Mesenchymal stem cell (in vitro differentiated cells and primary cell): Measurements from ENCODE around the gene IGFBP5.

Source experiments
- DNase-seq: peaks from one replicate; pipeline ENCODE4 v3.0.0-alpha.2; 2013
- H2AFZ ChIP-seq: one replicate; pipeline ENCODE4 v1.6.1; 2013; ENCODE audit warnings: low read depth, mild to moderate bottlenecking, control low read depth, inconsistent platforms, low read length, moderate library complexity
- H2AK5ac ChIP-seq: 2 replicates; pipeline ENCODE4 v1.6.1; 2013; ENCODE audit warnings: low read length, moderate library complexity, mild to moderate bottlenecking, inconsistent platforms; ENCODE audit not compliant: severe bottlenecking
- H2BK120ac ChIP-seq: one replicate; pipeline ENCODE4 v1.6.1; 2013; ENCODE audit warnings: low read depth, mild to moderate bottlenecking, inconsistent platforms, low read length, moderate library complexity
- H2BK12ac ChIP-seq, 2 experiments: one replicate each; pipeline ENCODE4 v1.6.1; 2013; ENCODE audit warnings: inconsistent platforms in 2 of 2, low read length in 2 of 2, mild to moderate bottlenecking in 2 of 2, moderate library complexity in 2 of 2, control low read depth in 1 of 2
- H2BK15ac ChIP-seq: one replicate; pipeline ENCODE4 v1.6.1; 2013; ENCODE audit warnings: mild to moderate bottlenecking, low read depth, inconsistent platforms; ENCODE audit not compliant: poor library complexity, severe bottlenecking
- H2BK5ac ChIP-seq: 2 replicates; pipeline ENCODE4 v1.6.1; 2013; ENCODE audit warnings: low read depth, mild to moderate bottlenecking, low read length, control low read depth, inconsistent platforms; ENCODE audit not compliant: poor library complexity, severe bottlenecking
- H3K14ac ChIP-seq, 2 experiments: one replicate each; pipeline ENCODE4 v1.6.1; 2013; ENCODE audit warnings: inconsistent platforms in 2 of 2, low read length in 2 of 2, control low read depth in 1 of 2, mild to moderate bottlenecking in 1 of 2, moderate library complexity in 1 of 2
- H3K18ac ChIP-seq, 2 experiments: one replicate each; pipeline ENCODE4 v1.6.1; 2013; ENCODE audit warnings: inconsistent platforms in 2 of 2, low read length in 2 of 2, control low read depth in 1 of 2, low read depth in 1 of 2, mild to moderate bottlenecking in 1 of 2
- H3K23ac ChIP-seq, 2 experiments: one replicate each; pipeline ENCODE4 v1.6.1; 2013; ENCODE audit warnings: inconsistent platforms in 2 of 2, low read length in 2 of 2, mild to moderate bottlenecking in 2 of 2, moderate library complexity in 2 of 2, control low read depth in 1 of 2
- H3K27ac ChIP-seq: 2 replicates; pipeline ENCODE4 v1.5.1; 2013; ENCODE audit warnings: mild to moderate bottlenecking, moderate library complexity, low read length, control low read depth, inconsistent platforms; ENCODE audit not compliant: poor library complexity, severe bottlenecking
- H3K27me3 ChIP-seq, 2 experiments: 2 replicates each; pipeline versions ENCODE4 v1.6.1 to v1.7.0; 2013; ENCODE audit warnings: low read length in 2 of 2, mild to moderate bottlenecking in 2 of 2, moderate library complexity in 2 of 2, control low read depth in 1 of 2, inconsistent platforms in 1 of 2; ENCODE audit not compliant: control insufficient read depth in 1 of 2, insufficient read depth in 1 of 2
- H3K36me3 ChIP-seq, 2 experiments: 2 replicates each; pipeline versions ENCODE4 v1.6.1 to v1.7.0; 2013; ENCODE audit warnings: low read length in 2 of 2, control low read depth in 1 of 2, inconsistent platforms in 1 of 2, low read depth in 1 of 2, mild to moderate bottlenecking in 1 of 2; ENCODE audit not compliant: insufficient read depth in 2 of 2, control insufficient read depth in 1 of 2
- H3K4ac ChIP-seq, 2 experiments: one replicate each; pipeline ENCODE4 v1.6.1; 2013; ENCODE audit warnings: inconsistent platforms in 2 of 2, low read length in 2 of 2, mild to moderate bottlenecking in 2 of 2, moderate library complexity in 2 of 2, control low read depth in 1 of 2, low read depth in 1 of 2
- H3K4me1 ChIP-seq: 2 replicates; pipeline ENCODE4 v1.6.1; 2013; ENCODE audit warnings: low read depth, low read length, control low read depth; ENCODE audit not compliant: control insufficient read depth, insufficient read depth
- H3K4me2 ChIP-seq: 2 replicates; pipeline ENCODE4 v1.6.1; 2013; ENCODE audit warnings: low read length, mild to moderate bottlenecking, inconsistent platforms; ENCODE audit not compliant: poor library complexity, severe bottlenecking
- H3K4me3 ChIP-seq, 2 experiments: 2 replicates each; pipeline versions ENCODE4 v1.5.1 to v1.7.0; 2013; ENCODE audit warnings: low read length in 2 of 2, mild to moderate bottlenecking in 2 of 2, control low read depth in 1 of 2, low read depth in 1 of 2; ENCODE audit not compliant: insufficient read depth in 1 of 2
- H3K79me1 ChIP-seq: replicated peaks from 2 replicates; pipeline ENCODE4 v1.6.1; 2013; ENCODE audit warnings: mild to moderate bottlenecking, control low read depth, low read length, inconsistent platforms; ENCODE audit not compliant: poor library complexity, severe bottlenecking
- H3K9ac ChIP-seq: 2 replicates; pipeline ENCODE4 v1.7.0; 2013; ENCODE audit warnings: mild to moderate bottlenecking, low read length, moderate library complexity
- H3K9me3 ChIP-seq: 2 replicates; pipeline ENCODE4 v1.7.0; 2013; ENCODE audit warnings: mild to moderate bottlenecking, low read length; ENCODE audit not compliant: control insufficient read depth
- H4K8ac ChIP-seq: one replicate; pipeline ENCODE4 v1.6.1; 2013; ENCODE audit warnings: inconsistent platforms, mild to moderate bottlenecking, low read length, moderate library complexity
- H4K91ac ChIP-seq: one replicate; pipeline ENCODE4 v1.6.1; 2013; ENCODE audit warnings: mild to moderate bottlenecking, low read length, inconsistent platforms
- WGBS: methylation state at CpG from one replicate; pipeline ENCODE4 v1.1.7; 2013; ENCODE audit warnings: mixed read lengths; 5-methylcytosine and 5-hydroxymethylcytosine counted together

Gene IGFBP5

DNA sequence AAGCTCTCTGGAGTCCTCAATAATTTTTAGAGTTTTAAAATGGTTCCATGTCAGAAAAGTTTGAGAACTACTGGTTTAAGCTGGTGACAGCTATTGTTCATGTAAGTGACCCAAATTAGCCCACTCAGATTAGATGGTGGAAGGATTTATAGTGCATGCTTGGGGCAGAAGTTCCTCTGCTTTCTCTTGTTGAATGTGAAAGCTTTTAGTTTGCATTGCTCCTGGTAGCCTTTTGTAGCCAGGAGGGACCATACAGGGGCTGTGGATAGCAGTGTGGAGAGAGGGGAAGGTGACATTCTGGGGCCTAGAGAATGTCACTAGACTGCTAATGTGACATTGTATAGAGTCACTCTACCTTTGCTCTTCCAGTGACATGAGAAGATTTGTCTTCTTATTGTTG, 40.3 kb upstream of the IGFBP5 start:
- H2BK5ac ChIP-seq = no peak overlapping the region
- H4K91ac ChIP-seq = peak overlapping the region; percentile 59
- H2AFZ ChIP-seq = no peak overlapping the region
- H3K36me3 ChIP-seq = no peaks in the 10 kb centered on the region
- H3K4me1 ChIP-seq = no peaks in the 10 kb centered on the region
- no peak overlapping the region for H2BK15ac ChIP-seq
- no peaks in the 10 kb centered on the region for H3K79me1 ChIP-seq
- H3K4me2 ChIP-seq = no peak overlapping the region
- H3K18ac ChIP-seq = peak overlapping the region in 1 of 2 experiments; percentile 72
- no peak overlapping the region for H2AK5ac ChIP-seq
- peak overlapping the region in 1 of 2 experiments; percentile 79 for H2BK12ac ChIP-seq
- H3K14ac ChIP-seq = no peak overlapping the region
- H3K27ac ChIP-seq = no peak overlapping the region
- H2BK120ac ChIP-seq = no peak overlapping the region
- H3K9ac ChIP-seq = no peak overlapping the region
- H3K27me3 ChIP-seq = peaks cover 14 to 31% of the 10 kb centered on the region in 2 experiments
- no peak overlapping the region for H3K4me3 ChIP-seq
- H3K9me3 ChIP-seq = no peaks in the 10 kb centered on the region
- no peak for DNase-seq
- peak overlapping the region; percentile 24 to 71 for H3K4ac ChIP-seq
- no peak overlapping the region for H3K23ac ChIP-seq
- H4K8ac ChIP-seq = no peak overlapping the region

DNA sequence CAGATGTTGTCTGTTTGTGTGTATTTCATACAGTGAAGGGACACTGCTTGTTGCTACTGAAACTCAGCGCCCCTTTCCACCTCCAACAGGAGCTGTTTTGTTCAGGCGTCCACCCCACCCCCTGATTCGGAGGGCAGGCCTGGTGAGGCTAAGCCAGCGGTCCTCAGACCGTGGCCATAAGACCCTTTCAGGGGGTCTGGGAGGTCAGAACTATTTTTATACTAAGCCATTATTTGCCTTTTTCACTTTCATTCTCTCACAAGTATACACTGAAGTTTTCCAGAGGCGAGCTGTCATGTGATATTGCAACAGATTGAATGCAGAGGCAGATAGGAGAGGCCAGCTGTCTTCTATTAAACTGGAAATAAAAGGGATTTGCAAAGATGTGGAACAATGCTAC, 39.7 kb upstream of the IGFBP5 start:
- H3K9me3 ChIP-seq = no peaks in the 10 kb centered on the region
- peak overlapping the region; percentile 85 for H4K91ac ChIP-seq
- H3K36me3 ChIP-seq = no peaks in the 10 kb centered on the region
- H3K27me3 ChIP-seq = peaks cover 11 to 28% of the 10 kb centered on the region in 2 experiments
- WGBS = 42% methylated on average over 5 of the region's 6 CpGs
- no peaks in the 10 kb centered on the region for H3K79me1 ChIP-seq
- H2BK15ac ChIP-seq = no peak overlapping the region
- no peak overlapping the region for H3K23ac ChIP-seq
- H3K4me3 ChIP-seq = peak overlapping the region in 1 of 2 experiments; percentile 30
- H2AFZ ChIP-seq = no peak overlapping the region
- H2BK120ac ChIP-seq = peak overlapping the region; percentile 64
- no peak overlapping the region for H2AK5ac ChIP-seq
- peak; percentile 88 for DNase-seq
- H3K27ac ChIP-seq = no peak overlapping the region
- no peak overlapping the region for H2BK5ac ChIP-seq
- no peak overlapping the region for H3K14ac ChIP-seq
- H4K8ac ChIP-seq = peak overlapping the region; percentile 35
- H3K4me1 ChIP-seq = no peaks in the 10 kb centered on the region
- no peak overlapping the region for H3K4me2 ChIP-seq
- H3K18ac ChIP-seq = peak overlapping the region in 1 of 2 experiments; percentile 90
- peak overlapping the region; percentile 79 for H3K9ac ChIP-seq
- H2BK12ac ChIP-seq = peak overlapping the region; percentile 69 to 95
- H3K4ac ChIP-seq = peak overlapping the region in 1 of 2 experiments; percentile 94

DNA sequence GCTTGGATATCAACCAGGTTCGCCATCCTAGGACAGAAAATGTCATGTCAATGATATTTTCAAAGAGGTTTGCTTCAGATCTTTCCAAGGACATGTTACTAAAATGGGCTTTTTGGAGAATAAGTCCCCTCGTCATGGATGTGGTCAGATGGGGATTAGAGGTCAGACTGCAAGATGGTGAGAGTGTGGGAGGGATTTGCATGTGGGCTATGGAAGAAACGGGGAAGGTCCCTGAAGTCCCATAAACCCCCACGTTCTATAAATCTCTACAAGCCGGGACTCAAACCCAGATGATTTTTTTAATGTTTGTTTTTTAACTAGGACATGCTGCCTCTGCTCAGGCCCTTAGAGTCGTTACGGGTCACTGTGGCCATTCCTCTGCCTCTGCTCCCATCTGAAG, 37.7 kb upstream of the IGFBP5 start:
- WGBS = 78% methylated on average over 6 of the region's 7 CpGs
- no peaks in the 10 kb centered on the region for H3K9me3 ChIP-seq

DNA sequence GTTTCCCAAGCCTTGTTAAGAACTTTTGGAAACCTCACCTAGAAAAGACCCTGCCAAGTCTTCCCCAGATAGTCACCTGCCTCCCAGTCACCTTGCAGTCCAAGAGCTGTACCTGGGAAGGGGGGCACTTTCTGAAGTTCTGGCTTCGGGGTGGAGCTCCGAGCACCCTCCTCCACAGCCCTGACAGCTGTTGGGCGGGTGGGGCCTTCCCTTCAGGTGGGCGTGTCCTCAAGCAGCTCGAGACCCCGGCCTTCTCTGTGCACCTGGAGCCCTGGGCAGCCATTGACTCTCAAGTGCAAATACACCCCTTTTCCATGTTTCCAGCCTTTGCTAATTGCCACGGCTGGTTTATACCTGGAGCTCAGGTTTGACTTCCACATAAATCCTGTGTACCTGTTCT, 37.0 kb upstream of the IGFBP5 start:
- H2BK120ac ChIP-seq = no peak overlapping the region
- peak overlapping the region; percentile 19 for H4K8ac ChIP-seq
- peak overlapping the region in 1 of 2 experiments; percentile 11 for H3K18ac ChIP-seq
- H2BK12ac ChIP-seq = peak overlapping the region in 1 of 2 experiments; percentile 68
- no peaks in the 10 kb centered on the region for H3K36me3 ChIP-seq
- H3K4me1 ChIP-seq = no peaks in the 10 kb centered on the region
- no peak overlapping the region for H3K4ac ChIP-seq
- H2AK5ac ChIP-seq = no peak overlapping the region
- WGBS = 70% methylated on average over 7 of the region's 7 CpGs
- no peak overlapping the region for H3K27ac ChIP-seq
- H2BK15ac ChIP-seq = peak overlapping the region; percentile 75
- H3K27me3 ChIP-seq = peaks cover 10 to 25% of the 10 kb centered on the region in 2 experiments
- H3K4me3 ChIP-seq = no peak overlapping the region
- H3K14ac ChIP-seq = no peak overlapping the region
- no peaks in the 10 kb centered on the region for H3K9me3 ChIP-seq
- no peak overlapping the region for H3K9ac ChIP-seq
- no peak for DNase-seq
- H4K91ac ChIP-seq = no peak overlapping the region
- no peak overlapping the region for H2BK5ac ChIP-seq
- no peak overlapping the region for H2AFZ ChIP-seq
- H3K4me2 ChIP-seq = no peak overlapping the region
- no peaks in the 10 kb centered on the region for H3K79me1 ChIP-seq
- no peak overlapping the region for H3K23ac ChIP-seq

More for the DNA sequence above, 37.7 kb upstream of the IGFBP5 start:
- Histone ChIP-seq H2AK5ac (no peak overlapping the region), H2BK5ac (no peak overlapping the region), H2BK120ac (no peak overlapping the region), H3K18ac (peak overlapping the region in 1 of 2 experiments; percentile 34), H4K91ac (no peak overlapping the region), H2AFZ (no peak overlapping the region), H3K36me3 (no peaks in the 10 kb centered on the region), H3K4me3 (no peak overlapping the region), H3K27ac (no peak overlapping the region), H2BK15ac (no peak overlapping the region), H3K23ac (no peak overlapping the region), H3K27me3 (peaks cover 10 to 25% of the 10 kb centered on the region in 2 experiments), H3K9ac (no peak overlapping the region), H3K14ac (no peak overlapping the region), H3K4ac (no peak overlapping the region), H3K79me1 (no peaks in the 10 kb centered on the region), H2BK12ac (no peak overlapping the region), H3K4me2 (no peak overlapping the region), H3K4me1 (no peaks in the 10 kb centered on the region), H4K8ac (no peak overlapping the region)
- DNase-seq = no peak
